KMS-11 (cell line): ENCODE measurements around the gene FAT2.

Experiments
- H2AFZ ChIP-seq: fragments of 200-600 bp; sonication (generic); 2 replicates; pipeline ENCODE4 v1.6.1; 2016; ENCODE audit warnings: antibody characterized with exemption, mixed run types, low read depth
- H3K27ac ChIP-seq: fragments of 200-600 bp; sonication (generic); 2 replicates; pipeline ENCODE4 v1.6.1; 2016; ENCODE audit warnings: mild to moderate bottlenecking, mixed run types
- H3K27me3 ChIP-seq: fragments of 200-600 bp; sonication (generic); 2 replicates; pipeline ENCODE4 v1.6.1; 2017; ENCODE audit warnings: mild to moderate bottlenecking, low read depth, mixed run types, moderate library complexity; ENCODE audit not compliant: insufficient read depth
- H3K36me3 ChIP-seq: fragments of 200-600 bp; sonication (generic); 2 replicates; pipeline ENCODE4 v1.6.1; 2017; ENCODE audit warnings: mild to moderate bottlenecking, mixed run types; ENCODE audit not compliant: insufficient read depth
- H3K4me1 ChIP-seq: fragments of 200-600 bp; sonication (generic); 2 replicates; pipeline ENCODE4 v1.6.1; 2016; ENCODE audit warnings: mild to moderate bottlenecking, low read depth, mixed run types; ENCODE audit not compliant: poor library complexity, severe bottlenecking
- H3K4me2 ChIP-seq: fragments of 200-600 bp; sonication (generic); 2 replicates; pipeline ENCODE4 v1.7.0; 2016; ENCODE audit warnings: mild to moderate bottlenecking, mixed run types
- H3K4me3 ChIP-seq: fragments of 200-600 bp; sonication (generic); IDR thresholded peaks from 2 replicates; pipeline ENCODE4 v1.6.1; 2017; ENCODE audit warnings: low read depth, low read length, mixed read lengths; ENCODE audit not compliant: insufficient read depth
- H3K79me2 ChIP-seq: fragments of 200-600 bp; sonication (generic); 2 replicates; pipeline ENCODE4 v1.6.1; 2016; ENCODE audit warnings: low read depth, mixed run types; ENCODE audit not compliant: insufficient read depth
- H3K9ac ChIP-seq: fragments of 200-600 bp; sonication (generic); 2 replicates; pipeline ENCODE4 v1.6.1; 2016; ENCODE audit warnings: mild to moderate bottlenecking, mixed run types
- H4K20me1 ChIP-seq: fragments of 200-600 bp; sonication (generic); 2 replicates; pipeline ENCODE4 v1.6.1; 2016; ENCODE audit warnings: mild to moderate bottlenecking, mixed run types; ENCODE audit not compliant: insufficient read depth
- CTCF ChIP-seq: fragments of 200-600 bp; sonication (generic); conservative IDR thresholded peaks from 2 replicates; pipeline ENCODE4 v1.6.1; 2017; ENCODE audit warnings: low read depth, mild to moderate bottlenecking, antibody characterized with exemption, low read length, moderate library complexity, mixed read lengths

The FAT2 gene

GRCh38 chr5:151570512-151571269, 20.4 kb downstream of the FAT2 start:
- H3K79me2 ChIP-seq: no peaks in the 10 kb centered on the region
- no peak for TF ChIP-seq CTCF
- H3K36me3 ChIP-seq: no peaks in the 10 kb centered on the region
- no peaks in the 10 kb centered on the region for H3K27me3 ChIP-seq
- H4K20me1 ChIP-seq: no peaks in the 10 kb centered on the region
- H3K4me1 ChIP-seq: no peaks in the 10 kb centered on the region
- H2AFZ ChIP-seq: no peak overlapping the region
- no peak overlapping the region for H3K9ac ChIP-seq
- no peak overlapping the region for H3K27ac ChIP-seq
- no peak overlapping the region for H3K4me2 ChIP-seq
- H3K4me3 ChIP-seq: no peak overlapping the region

GRCh38 chr5:151570058-151570457, 21.1 kb downstream of the FAT2 start:
- H3K9ac ChIP-seq: no peak overlapping the region
- no peak overlapping the region for H3K27ac ChIP-seq
- no peaks in the 10 kb centered on the region for H3K27me3 ChIP-seq
- H3K4me2 ChIP-seq: no peak overlapping the region
- H4K20me1 ChIP-seq: no peaks in the 10 kb centered on the region
- H3K4me3 ChIP-seq: no peak overlapping the region
- H3K79me2 ChIP-seq: no peaks in the 10 kb centered on the region
- no peaks in the 10 kb centered on the region for H3K36me3 ChIP-seq
- H3K4me1 ChIP-seq: no peaks in the 10 kb centered on the region
- TF ChIP-seq CTCF: no peak
- no peak overlapping the region for H2AFZ ChIP-seq

GRCh38 chr5:151569132-151570046, 21.7 kb downstream of the FAT2 start:
- Histone ChIP-seq H2AFZ (no peak overlapping the region), H3K36me3 (no peaks in the 10 kb centered on the region), H3K4me1 (no peaks in the 10 kb centered on the region), H3K4me3 (no peak overlapping the region), H3K4me2 (no peak overlapping the region), H4K20me1 (no peaks in the 10 kb centered on the region), H3K27me3 (no peaks in the 10 kb centered on the region), H3K9ac (no peak overlapping the region), H3K27ac (no peak overlapping the region), H3K79me2 (no peaks in the 10 kb centered on the region)
- no peak for TF ChIP-seq CTCF

- Histone ChIP-seq H3K27me3 (no peaks in the 10 kb centered on the region), H3K27ac (no peak overlapping the region)
Measured at GRCh38 chr5:151568036-151568435, 23.1 kb downstream of the FAT2 start.

More at GRCh38 chr5:151568036-151568435, 23.1 kb downstream of the FAT2 start:
- H3K4me2 ChIP-seq: no peak overlapping the region
- no peaks in the 10 kb centered on the region for H3K4me1 ChIP-seq
- no peaks in the 10 kb centered on the region for H4K20me1 ChIP-seq
- no peak overlapping the region for H3K4me3 ChIP-seq
- no peak overlapping the region for H2AFZ ChIP-seq
- H3K36me3 ChIP-seq: no peaks in the 10 kb centered on the region
- H3K9ac ChIP-seq: no peak overlapping the region
- H3K79me2 ChIP-seq: no peaks in the 10 kb centered on the region
- TF ChIP-seq CTCF: no peak
